Mesenchymal stem cell (in vitro differentiated cells and primary cell): Measurements from ENCODE around the gene OSER1.
"Not testable (repeated sequence)": the region's sequence is repeated elsewhere in the genome, so short reads cannot be mapped to it uniquely, and the experiment has no call there.

Source experiments
- DNase-seq: peaks from one replicate; pipeline ENCODE4 v3.0.0-alpha.2; 2013
- H2AFZ ChIP-seq: one replicate; pipeline ENCODE4 v1.6.1; 2013; ENCODE audit warnings: low read depth, mild to moderate bottlenecking, control low read depth, inconsistent platforms, low read length, moderate library complexity
- H2AK5ac ChIP-seq: 2 replicates; pipeline ENCODE4 v1.6.1; 2013; ENCODE audit warnings: low read length, moderate library complexity, mild to moderate bottlenecking, inconsistent platforms; ENCODE audit not compliant: severe bottlenecking
- H2BK120ac ChIP-seq: one replicate; pipeline ENCODE4 v1.6.1; 2013; ENCODE audit warnings: low read depth, mild to moderate bottlenecking, inconsistent platforms, low read length, moderate library complexity
- H2BK12ac ChIP-seq, 2 experiments: one replicate each; pipeline ENCODE4 v1.6.1; 2013; ENCODE audit warnings: inconsistent platforms in 2 of 2, low read length in 2 of 2, mild to moderate bottlenecking in 2 of 2, moderate library complexity in 2 of 2, control low read depth in 1 of 2
- H2BK15ac ChIP-seq: one replicate; pipeline ENCODE4 v1.6.1; 2013; ENCODE audit warnings: mild to moderate bottlenecking, low read depth, inconsistent platforms; ENCODE audit not compliant: poor library complexity, severe bottlenecking
- H2BK5ac ChIP-seq: 2 replicates; pipeline ENCODE4 v1.6.1; 2013; ENCODE audit warnings: low read depth, mild to moderate bottlenecking, low read length, control low read depth, inconsistent platforms; ENCODE audit not compliant: poor library complexity, severe bottlenecking
- H3K14ac ChIP-seq, 2 experiments: one replicate each; pipeline ENCODE4 v1.6.1; 2013; ENCODE audit warnings: inconsistent platforms in 2 of 2, low read length in 2 of 2, control low read depth in 1 of 2, mild to moderate bottlenecking in 1 of 2, moderate library complexity in 1 of 2
- H3K18ac ChIP-seq, 2 experiments: one replicate each; pipeline ENCODE4 v1.6.1; 2013; ENCODE audit warnings: inconsistent platforms in 2 of 2, low read length in 2 of 2, control low read depth in 1 of 2, low read depth in 1 of 2, mild to moderate bottlenecking in 1 of 2
- H3K23ac ChIP-seq, 2 experiments: one replicate each; pipeline ENCODE4 v1.6.1; 2013; ENCODE audit warnings: inconsistent platforms in 2 of 2, low read length in 2 of 2, mild to moderate bottlenecking in 2 of 2, moderate library complexity in 2 of 2, control low read depth in 1 of 2
- H3K27ac ChIP-seq: 2 replicates; pipeline ENCODE4 v1.5.1; 2013; ENCODE audit warnings: mild to moderate bottlenecking, moderate library complexity, low read length, control low read depth, inconsistent platforms; ENCODE audit not compliant: poor library complexity, severe bottlenecking
- H3K27me3 ChIP-seq, 2 experiments: 2 replicates each; pipeline versions ENCODE4 v1.6.1 to v1.7.0; 2013; ENCODE audit warnings: low read length in 2 of 2, mild to moderate bottlenecking in 2 of 2, moderate library complexity in 2 of 2, control low read depth in 1 of 2, inconsistent platforms in 1 of 2; ENCODE audit not compliant: control insufficient read depth in 1 of 2, insufficient read depth in 1 of 2
- H3K36me3 ChIP-seq, 2 experiments: 2 replicates each; pipeline versions ENCODE4 v1.6.1 to v1.7.0; 2013; ENCODE audit warnings: low read length in 2 of 2, control low read depth in 1 of 2, inconsistent platforms in 1 of 2, low read depth in 1 of 2, mild to moderate bottlenecking in 1 of 2; ENCODE audit not compliant: insufficient read depth in 2 of 2, control insufficient read depth in 1 of 2
- H3K4ac ChIP-seq, 2 experiments: one replicate each; pipeline ENCODE4 v1.6.1; 2013; ENCODE audit warnings: inconsistent platforms in 2 of 2, low read length in 2 of 2, mild to moderate bottlenecking in 2 of 2, moderate library complexity in 2 of 2, control low read depth in 1 of 2, low read depth in 1 of 2
- H3K4me1 ChIP-seq: 2 replicates; pipeline ENCODE4 v1.6.1; 2013; ENCODE audit warnings: low read depth, low read length, control low read depth; ENCODE audit not compliant: control insufficient read depth, insufficient read depth
- H3K4me2 ChIP-seq: 2 replicates; pipeline ENCODE4 v1.6.1; 2013; ENCODE audit warnings: low read length, mild to moderate bottlenecking, inconsistent platforms; ENCODE audit not compliant: poor library complexity, severe bottlenecking
- H3K4me3 ChIP-seq, 2 experiments: 2 replicates each; pipeline versions ENCODE4 v1.5.1 to v1.7.0; 2013; ENCODE audit warnings: low read length in 2 of 2, mild to moderate bottlenecking in 2 of 2, control low read depth in 1 of 2, low read depth in 1 of 2; ENCODE audit not compliant: insufficient read depth in 1 of 2
- H3K79me1 ChIP-seq: replicated peaks from 2 replicates; pipeline ENCODE4 v1.6.1; 2013; ENCODE audit warnings: mild to moderate bottlenecking, control low read depth, low read length, inconsistent platforms; ENCODE audit not compliant: poor library complexity, severe bottlenecking
- H3K9ac ChIP-seq: 2 replicates; pipeline ENCODE4 v1.7.0; 2013; ENCODE audit warnings: mild to moderate bottlenecking, low read length, moderate library complexity
- H3K9me3 ChIP-seq: 2 replicates; pipeline ENCODE4 v1.7.0; 2013; ENCODE audit warnings: mild to moderate bottlenecking, low read length; ENCODE audit not compliant: control insufficient read depth
- H4K8ac ChIP-seq: one replicate; pipeline ENCODE4 v1.6.1; 2013; ENCODE audit warnings: inconsistent platforms, mild to moderate bottlenecking, low read length, moderate library complexity
- H4K91ac ChIP-seq: one replicate; pipeline ENCODE4 v1.6.1; 2013; ENCODE audit warnings: mild to moderate bottlenecking, low read length, inconsistent platforms
- WGBS: methylation state at CpG from one replicate; pipeline ENCODE4 v1.1.7; 2013; ENCODE audit warnings: mixed read lengths; 5-methylcytosine and 5-hydroxymethylcytosine counted together

The OSER1 gene

DNA sequence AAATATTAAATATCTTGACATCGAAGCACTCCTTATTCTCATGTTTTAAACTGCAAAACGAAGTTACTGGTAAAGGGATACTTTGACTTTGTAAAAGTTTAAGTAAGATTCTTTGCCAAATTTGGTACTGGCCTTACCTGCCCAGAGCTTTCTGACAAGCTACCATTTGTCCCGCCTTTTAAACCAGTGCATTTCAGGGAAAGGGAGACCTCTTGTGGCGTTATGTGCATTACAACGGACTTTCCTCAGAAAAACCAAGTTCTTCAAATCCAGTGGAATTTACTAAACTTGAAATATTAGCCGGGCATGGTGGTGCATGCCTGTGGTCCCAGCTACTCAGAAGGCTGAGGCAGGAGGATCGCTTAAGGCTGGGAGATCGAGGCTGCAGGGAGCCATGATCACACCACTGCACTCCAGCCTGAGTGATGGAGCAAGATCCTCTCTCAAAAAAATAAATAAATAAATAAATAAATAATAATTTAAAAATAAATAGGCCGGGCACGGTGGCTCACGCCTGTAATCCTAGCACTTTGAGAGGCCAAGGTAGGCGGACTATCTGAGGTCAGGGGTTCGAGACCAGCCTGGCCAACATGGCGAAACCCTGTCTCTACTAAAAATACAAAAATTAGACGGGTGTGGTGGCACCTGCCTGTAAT lies 20.2 kb downstream of the OSER1 start:
- H2BK15ac ChIP-seq, H3K27me3 ChIP-seq, H4K91ac ChIP-seq, H3K4me3 ChIP-seq, H2BK12ac ChIP-seq, H3K9ac ChIP-seq, H3K4me2 ChIP-seq, H3K14ac ChIP-seq, H3K36me3 ChIP-seq, H3K9me3 ChIP-seq, H2BK120ac ChIP-seq, H3K23ac ChIP-seq, H2AK5ac ChIP-seq, H3K4ac ChIP-seq, H2BK5ac ChIP-seq, H2AFZ ChIP-seq, H3K27ac ChIP-seq, H3K79me1 ChIP-seq, H4K8ac ChIP-seq, H3K18ac ChIP-seq: not testable (repeated sequence)
- peaks cover 20% of the 10 kb centered on the region for H3K4me1 ChIP-seq
- peak; percentile 79 for DNase-seq
- WGBS, result 46% methylated on average over 11 of the region's 15 CpGs

DNA sequence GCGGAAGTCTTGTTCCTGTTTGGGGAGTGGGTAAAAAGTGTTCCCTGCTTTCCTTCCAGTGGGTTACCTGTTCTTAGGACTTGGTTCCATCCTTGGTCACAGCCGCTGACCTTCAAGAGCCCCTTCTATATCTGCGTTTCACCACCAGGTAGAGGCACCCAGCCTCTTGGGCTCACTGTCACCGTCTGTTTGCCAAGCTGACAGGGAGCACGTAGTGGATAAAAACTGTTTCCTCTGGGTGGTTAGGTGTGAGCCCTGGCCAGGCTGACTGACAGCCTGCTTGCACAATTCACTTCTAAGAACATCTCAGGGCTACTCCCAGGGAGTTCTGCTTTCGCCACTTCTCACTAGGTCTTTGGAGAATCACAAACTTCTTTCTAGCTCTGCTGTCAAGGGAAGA lies 21.8 kb downstream of the OSER1 start:
- WGBS, result 82% methylated on average over 6 of the region's 6 CpGs
- peaks cover 20% of the 10 kb centered on the region for H3K4me1 ChIP-seq
- no peak overlapping the region for H3K4me3 ChIP-seq

DNA sequence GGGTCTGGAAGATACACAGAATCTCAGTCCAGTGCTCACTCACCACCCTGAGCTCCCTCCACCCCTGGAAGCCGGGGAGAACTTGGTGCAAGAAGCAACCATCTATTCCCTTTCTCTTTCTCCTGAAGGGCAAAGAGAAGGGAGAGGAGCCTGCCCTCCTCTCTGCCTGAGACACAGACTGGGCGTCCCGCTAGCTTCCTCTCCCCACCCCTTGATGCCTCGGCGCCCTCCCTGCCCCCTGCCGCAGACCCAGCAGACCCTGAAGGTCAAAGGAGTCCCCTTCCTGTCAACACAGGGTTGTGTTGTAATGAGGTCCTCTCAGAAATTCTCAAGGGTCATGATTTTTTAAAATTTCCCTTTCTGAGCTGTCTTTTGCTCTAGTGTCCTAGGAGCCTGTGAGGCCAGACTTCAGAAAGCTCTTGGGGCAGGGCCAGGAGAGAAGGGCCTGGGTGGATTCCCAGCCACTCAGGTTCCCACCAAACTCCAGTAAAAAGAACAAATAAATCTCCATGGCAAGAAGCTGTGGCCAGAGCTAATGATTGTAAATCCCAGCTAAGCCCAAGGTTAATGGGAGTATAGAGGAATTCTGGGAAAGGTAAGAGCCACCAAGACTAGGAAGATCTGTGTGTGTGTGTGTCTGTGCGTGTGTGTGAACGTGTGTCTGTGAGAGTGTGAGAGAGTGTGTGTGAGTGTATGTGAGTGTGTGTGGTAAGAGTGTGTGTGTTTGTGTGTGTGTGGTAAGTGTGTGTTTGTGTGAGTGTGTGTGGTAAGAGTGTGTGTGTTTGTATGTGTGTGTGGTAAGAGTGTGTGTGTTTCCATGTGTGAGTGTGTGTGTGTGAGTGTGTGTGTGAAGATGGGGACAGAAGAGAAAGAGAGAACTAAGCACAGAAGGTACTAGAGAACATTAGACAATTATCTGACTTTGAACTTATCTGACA lies 22.5 kb downstream of the OSER1 start:
- H2BK5ac ChIP-seq, result peak overlapping the region; percentile 75
- peak; percentile 70 for DNase-seq
- peak overlapping the region; percentile 80 for H2AFZ ChIP-seq
- H3K9ac ChIP-seq, result peak overlapping the region; percentile 67
- peak overlapping the region; percentile 82 to 93 for H2BK12ac ChIP-seq
- peak overlapping the region; percentile 39 for H2BK120ac ChIP-seq
- H3K4me2 ChIP-seq, result peak overlapping the region; percentile 71
- H3K23ac ChIP-seq, result peak overlapping the region in 1 of 2 experiments; percentile 17
- H3K4ac ChIP-seq, result peak overlapping the region; percentile 28 to 60
- peak overlapping the region; percentile 52 for H4K91ac ChIP-seq
- no peaks in the 10 kb centered on the region for H3K79me1 ChIP-seq
- peaks cover 0 to 12% of the 10 kb centered on the region in 2 experiments for H3K27me3 ChIP-seq
- no peaks in the 10 kb centered on the region for H3K36me3 ChIP-seq
- peak overlapping the region in 1 of 2 experiments; percentile 71 for H3K14ac ChIP-seq
- H4K8ac ChIP-seq, result peak overlapping the region; percentile 88
- H3K27ac ChIP-seq, result peak overlapping the region; percentile 89
- H3K18ac ChIP-seq, result peak overlapping the region; percentile 50 to 89
- H3K9me3 ChIP-seq, result no peaks in the 10 kb centered on the region
- H3K4me1 ChIP-seq, result peaks cover 20% of the 10 kb centered on the region
- H2AK5ac ChIP-seq, result peak overlapping the region; percentile 76
- H2BK15ac ChIP-seq, result peak overlapping the region; percentile 55
- WGBS, result 21% methylated on average over 6 of the region's 8 CpGs
- H3K4me3 ChIP-seq, result peak overlapping the region in 1 of 2 experiments; percentile 61

More for the DNA sequence above, 21.8 kb downstream of the OSER1 start:
- Histone ChIP-seq H2BK12ac (peak overlapping the region; percentile 71 to 93), H2BK15ac (no peak overlapping the region), H3K79me1 (peaks cover 2% of the 10 kb centered on the region), H3K9me3 (no peaks in the 10 kb centered on the region), H3K36me3 (no peaks in the 10 kb centered on the region), H2BK5ac (peak overlapping the region; percentile 58), H2BK120ac (no peak overlapping the region), H3K4me2 (no peak overlapping the region), H3K14ac (no peak overlapping the region), H2AFZ (peak overlapping the region; percentile 30), H3K27ac (no peak overlapping the region), H3K27me3 (peaks cover 0 to 7% of the 10 kb centered on the region in 2 experiments), H4K91ac (no peak overlapping the region), H3K23ac (no peak overlapping the region), H2AK5ac (peak overlapping the region; percentile 92), H3K18ac (no peak overlapping the region), H4K8ac (no peak overlapping the region), H3K9ac (no peak overlapping the region), H3K4ac (peak overlapping the region in 1 of 2 experiments; percentile 35)
- DNase-seq, result no peak
